Stimulated activated CD4-positive, alpha-beta T cell treated with anti-CD3 and anti-CD28 coated beads, Interleukin-4, amount 100 ng/mL, for 24 hours (primary cell): ENCODE measurements around the gene PRSS33.

Source experiments
- DNase-seq: peaks from one replicate; pipeline ENCODE4 v3.0.0-alpha.2; 2020

PRSS33 gene

DNA sequence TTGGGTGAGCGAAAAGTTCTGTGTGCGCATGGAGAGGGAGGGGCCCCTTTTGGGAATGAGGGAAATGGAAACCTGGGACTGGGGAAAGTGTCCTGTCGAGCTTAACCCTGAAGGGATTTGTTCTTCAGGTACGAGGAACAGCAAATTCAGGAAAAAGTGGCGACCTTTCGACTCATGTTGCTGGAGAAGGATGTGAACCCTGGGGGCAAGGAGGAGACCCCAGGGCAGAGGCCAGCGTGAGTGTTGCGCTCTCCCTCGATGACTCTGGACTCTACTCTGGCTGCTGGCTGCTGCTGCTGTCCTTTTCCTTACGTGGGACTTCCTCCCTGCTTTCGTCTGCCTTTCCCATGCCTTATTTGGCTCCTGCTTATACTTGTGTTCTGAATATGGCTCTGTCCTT is 30.0 kb downstream of the PRSS33 start:
- DNase-seq: no peak

DNA sequence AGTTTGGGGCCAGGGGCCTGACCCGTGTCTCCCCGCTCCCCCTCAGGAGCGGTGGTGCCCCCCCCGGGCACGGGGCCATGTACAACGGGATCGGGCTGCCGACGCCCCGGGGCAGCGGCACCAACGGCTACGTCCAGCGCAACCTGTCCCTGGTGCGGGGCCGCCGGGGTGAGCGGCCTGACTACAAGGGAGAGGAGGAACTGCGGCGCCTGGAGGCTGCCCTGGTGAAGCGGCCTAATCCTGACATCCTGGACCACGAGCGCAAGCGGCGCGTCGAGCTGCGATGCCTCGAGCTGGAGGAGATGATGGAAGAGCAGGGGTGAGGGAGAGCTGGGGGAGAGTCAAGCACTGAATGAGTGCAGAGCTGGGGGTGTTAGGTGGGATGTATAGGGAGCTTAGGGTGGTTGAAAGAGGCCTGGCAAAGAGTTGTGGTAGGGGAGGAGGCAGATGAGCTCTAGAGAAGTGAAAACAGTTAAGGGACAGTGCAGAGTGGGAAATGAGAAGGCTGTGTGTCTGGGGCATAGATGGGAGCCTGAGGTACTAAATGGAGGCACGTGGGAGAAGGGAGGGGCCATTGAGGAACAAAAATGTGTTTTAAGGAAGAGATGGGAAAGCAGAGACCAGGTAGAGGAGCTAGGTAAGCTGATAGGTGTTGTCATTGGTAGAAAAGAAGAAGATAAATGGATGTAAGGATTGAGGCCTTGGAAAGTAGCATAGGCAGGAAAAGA is 30.9 kb downstream of the PRSS33 start:
- no peak for DNase-seq

DNA sequence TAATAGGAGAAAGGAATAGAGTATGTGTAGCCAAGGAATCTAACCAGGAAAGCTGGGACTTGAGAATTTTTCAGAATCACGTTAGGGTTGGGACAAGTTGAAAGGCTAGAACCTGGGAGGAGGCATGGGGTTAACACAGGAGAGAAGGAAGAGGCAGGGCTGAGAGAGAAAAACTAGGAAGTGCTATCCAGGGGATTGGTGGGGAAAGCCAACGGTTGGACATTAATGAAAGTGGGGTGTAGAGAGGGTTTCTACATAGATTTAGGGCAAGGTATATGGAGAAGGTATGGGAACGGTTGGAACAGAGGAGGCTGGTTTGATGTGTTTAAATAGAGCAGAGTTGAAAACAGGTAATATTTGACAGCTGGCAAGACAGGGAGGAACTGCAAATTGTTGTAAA is 32.2 kb downstream of the PRSS33 start:
- DNase-seq: no peak

DNA sequence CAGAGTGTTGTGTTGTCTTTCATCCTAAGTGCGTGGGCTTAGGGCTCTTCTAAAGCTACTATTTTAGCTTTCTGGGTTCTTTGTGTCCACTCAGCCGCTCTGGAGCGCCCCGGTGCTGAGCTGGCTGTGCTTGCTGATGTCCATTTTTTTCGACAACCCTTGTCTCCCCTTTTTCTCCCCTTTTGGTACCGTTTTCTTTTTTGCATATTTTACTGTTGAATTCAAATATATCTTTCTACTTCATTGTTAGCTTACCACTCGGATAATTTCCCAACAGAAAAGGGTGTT is 33.7 kb downstream of the PRSS33 start:
- DNase-seq: no peak

DNA sequence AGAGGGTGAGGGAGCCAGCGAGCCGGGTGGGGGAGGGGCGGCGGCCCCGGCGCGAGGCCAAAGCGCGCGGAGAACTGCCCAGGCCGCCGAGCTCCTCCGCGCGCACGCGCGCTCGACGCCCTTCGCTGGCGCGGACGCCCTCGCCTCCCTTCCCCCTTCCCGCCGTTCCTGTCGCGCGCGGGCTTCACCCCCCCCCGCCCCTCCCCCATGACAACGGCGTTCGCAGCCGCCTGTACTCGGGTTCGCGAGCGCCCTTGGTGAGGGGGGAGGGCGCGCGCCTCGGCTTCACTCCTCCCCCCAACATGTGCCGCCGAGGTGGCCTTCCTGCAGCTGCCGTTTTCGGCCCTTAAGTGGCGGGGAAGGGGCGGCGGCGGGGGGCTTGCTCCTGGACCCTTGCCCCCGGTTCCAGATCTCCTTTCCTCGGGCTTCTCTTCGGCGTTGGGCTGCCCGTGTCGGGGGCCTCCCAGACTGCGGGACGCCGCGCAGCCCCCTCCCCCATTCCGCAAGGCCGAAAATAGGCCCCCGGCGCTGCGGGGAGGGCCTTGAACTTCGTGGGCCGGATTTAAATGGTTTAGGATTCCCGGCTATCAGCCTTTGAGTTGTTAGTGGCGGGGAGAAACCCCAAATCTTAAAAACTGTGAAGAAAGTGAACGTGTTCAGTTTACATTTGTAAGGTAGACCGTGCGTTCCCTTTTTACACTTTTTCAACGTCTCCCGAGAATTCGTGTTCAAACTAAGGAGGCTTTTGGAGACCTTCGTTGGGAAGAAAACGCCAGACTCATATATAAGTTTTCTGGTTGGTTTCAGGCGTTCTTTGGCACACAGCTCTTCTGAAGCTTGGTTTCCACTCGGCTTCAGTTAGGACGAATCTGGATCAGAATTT is 34.3 kb downstream of the PRSS33 start:
- DNase-seq: peak; percentile 64

DNA sequence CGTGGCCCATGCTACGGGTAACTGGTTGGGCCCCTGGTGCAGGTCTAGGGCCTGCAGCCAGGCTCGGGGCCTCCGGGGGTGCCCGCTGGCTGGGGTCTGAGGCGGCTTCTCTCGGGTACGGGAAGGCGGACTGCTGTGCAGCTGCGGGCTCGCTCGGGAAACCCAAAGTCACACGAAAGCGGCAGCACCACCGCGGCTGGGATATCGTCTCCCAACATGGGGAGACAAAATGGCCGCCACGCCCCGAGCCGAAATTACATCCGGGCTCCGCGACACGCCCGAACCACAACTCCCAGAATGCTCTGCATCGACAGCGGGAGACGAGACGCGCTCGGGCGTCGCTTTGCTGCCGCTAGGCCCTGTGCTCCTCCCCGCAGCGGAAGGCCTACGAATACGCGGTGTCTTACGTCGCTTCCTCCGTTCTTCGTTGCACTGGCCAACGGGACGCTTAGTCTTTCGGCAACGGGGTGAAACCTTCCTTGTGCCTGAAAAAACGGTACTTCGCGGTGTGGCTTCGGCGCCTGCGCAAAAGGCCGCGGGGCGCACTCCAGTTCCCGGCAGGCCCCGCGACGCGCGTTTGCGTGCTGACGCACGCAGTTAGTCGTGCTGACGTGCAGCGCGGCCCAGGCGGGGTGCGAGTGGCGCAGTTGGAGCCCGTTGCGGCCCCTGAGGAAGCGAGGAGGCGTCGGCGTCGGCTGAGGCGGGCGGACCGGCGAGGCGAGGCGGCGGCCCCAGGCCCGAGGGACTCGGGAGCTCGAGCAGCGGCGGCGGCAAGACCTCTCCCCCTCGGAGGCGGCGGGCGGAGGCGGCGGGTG is 35.1 kb downstream of the PRSS33 start, which contains the start of gene SRRM2:
SRRM2 (plus strand) TSS at position 604 of the 815 bp plus-strand sequence. CDS start 3,727 bp downstream, outside the sequence.
- DNase-seq: peak; percentile 94

DNA sequence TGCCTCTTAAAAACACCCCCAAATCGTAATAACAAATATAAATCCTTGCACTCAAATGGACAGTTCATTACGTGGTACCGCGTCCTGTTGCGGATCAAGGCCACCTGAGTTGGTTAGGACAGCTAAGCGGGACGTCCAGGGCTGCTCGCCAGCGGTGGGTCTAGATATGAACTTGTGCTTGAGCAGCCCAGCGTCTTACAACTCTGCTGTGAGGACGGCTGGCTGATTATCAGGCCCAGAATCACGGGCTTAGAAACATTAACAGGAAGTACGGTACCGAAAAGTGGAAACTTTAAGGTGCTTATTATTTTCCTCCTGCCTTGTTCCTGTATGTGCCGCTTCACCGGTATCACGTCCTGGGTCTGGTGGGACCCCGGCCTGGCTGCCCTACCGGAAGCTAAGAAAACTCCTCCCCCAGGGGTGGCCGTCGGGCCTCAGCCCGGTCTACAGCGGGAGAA is 35.8 kb downstream of the PRSS33 start:
- no peak for DNase-seq

DNA sequence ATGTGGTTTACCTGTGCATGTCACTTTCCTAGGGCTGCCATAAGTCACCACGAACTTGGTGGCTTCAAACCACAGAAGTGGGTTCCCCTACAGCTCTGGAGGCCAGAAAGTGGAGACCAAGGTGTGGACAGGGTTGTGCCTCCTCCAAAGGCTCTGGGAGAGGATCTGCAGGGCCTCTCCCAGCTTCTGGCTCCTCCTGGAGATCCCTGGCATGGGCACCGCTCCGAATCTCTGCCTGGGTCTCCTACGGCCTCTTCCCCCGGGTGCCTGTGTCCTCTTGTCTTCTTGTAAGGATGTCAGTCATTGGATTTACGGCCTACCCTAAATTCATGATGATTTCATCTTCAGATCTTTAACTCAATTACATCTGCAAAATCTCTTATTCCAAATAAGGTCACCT is 37.4 kb downstream of the PRSS33 start:
- DNase-seq: no peak

DNA sequence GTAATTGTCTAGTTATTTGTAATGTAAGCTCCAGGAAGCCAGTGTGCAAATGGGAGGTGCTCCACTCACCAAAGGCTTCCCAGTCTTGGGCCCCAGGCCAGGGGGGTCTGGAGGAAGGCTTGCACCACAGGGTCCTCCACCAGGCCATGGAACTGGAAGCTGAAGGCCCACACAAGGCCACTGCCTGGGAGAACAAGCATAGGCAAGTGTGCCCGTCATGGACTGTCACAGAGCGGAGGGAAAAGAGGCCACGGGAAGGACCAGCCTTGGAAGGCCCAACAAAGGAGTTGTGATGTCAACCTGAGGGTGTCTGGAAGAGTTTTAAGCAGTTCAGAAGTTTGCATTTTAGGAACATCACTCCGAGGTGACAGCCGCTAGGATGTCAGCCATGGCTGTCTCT is 37.9 kb downstream of the PRSS33 start:
- no peak for DNase-seq

DNA sequence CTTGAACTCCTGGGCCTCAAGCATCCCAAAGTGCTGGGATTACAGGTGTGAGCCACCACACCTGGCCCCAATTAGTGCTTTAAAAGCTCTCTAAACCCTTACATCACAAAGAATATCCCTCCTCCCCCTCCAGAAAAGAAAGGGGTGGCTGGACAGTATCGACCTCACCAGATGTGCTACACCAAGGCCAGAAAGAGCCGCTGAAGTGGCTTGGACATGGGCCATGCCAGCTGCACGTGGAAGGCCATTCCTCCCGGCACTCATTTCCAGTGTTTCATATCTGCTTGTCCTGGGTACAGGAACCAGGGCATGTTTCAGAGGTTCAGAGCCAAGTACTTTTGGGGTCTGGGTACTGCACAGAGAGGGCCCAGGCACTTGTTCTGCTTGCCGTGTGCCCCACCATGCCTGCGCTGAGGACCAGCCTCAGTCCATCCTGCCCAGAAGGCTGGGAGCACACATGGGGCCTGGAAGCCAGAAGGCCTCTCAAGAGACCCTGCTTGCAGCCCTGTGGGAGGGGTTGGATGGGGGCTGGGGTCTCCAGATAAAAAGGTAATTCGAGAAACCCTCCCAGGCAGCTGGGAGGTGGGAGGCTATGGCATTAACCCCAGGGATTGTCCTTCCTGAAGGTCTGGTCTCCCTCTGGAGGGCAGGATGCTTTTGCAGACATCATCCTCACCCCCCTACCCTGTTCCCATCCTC is 38.5 kb downstream of the PRSS33 start:
- DNase-seq: no peak

DNA sequence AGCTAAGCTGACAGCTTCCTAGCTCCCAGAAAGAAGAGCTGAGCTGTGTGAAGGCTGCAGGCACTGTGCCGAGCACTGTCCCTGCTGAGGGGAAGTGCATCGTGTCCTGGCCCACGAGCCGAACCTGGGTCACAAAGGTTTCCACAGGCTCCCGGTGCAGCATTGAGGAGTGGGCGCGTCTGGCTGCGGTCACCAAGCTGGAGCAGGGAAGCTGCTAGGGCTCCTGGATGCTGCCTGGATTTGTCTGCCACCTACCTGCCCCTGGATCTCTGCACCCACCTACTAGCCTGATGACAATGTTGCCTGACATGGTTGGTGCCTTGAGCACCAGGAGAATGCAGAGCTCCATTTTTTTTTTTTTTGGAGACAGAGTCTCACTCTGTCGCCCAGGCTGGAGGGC is 41.4 kb downstream of the PRSS33 start:
- DNase-seq: no peak

DNA sequence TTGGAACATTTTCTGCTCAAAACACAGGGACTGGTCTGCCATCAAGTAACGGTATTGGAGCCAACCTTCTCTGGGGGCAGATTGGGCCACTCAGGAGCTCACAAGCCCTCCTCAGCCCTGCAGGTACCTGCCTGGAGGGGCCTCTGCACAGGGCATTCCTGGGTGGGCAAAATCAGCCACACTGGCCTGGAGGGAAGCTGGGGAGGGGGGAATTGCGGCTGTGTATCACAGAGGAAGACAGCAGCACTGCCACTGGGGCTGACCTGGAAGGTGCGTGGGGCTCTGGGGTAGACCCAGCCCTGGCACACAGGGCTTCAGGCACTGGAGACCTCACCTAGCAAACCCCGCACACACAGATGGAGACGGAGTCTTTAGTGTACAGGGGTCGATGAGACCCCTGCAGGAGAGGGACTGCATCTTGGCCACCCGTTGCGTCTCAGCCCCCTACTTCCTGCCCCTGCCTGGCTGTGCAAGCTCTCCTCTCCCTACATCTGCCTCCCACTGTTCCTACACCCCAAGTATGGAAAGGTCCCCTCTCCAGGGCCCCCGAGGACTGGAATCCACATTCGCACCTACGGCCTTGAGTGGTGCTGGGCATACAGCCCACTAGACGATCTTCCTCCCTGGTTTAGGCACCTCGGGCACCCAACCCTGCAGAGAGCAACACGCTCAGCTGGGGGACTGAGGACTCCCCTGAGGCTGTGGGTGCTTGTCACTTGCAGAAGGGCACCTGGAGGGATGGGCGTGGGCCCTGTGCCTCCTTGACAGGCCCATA is 42.1 kb downstream of the PRSS33 start:
- no peak for DNase-seq

DNA sequence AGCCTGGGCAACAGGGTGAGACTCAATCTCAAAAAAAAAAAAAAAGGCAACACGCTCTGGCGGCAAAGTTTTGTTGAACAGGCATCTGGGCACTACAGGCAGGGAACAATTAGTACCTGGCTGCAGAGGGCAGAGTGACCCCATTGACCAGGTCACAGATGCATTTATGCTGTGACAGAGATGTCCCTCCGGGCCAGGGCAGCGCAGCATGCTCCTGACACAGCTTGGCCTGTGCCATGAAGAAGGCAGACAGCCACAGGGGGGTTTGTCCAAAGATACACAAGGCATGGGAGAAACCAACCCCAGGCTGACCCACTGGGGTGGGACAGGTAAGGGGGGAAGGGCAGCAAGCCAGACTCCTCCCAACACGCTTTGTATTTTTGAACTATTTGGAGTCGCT is 42.6 kb downstream of the PRSS33 start:
- DNase-seq: no peak

DNA sequence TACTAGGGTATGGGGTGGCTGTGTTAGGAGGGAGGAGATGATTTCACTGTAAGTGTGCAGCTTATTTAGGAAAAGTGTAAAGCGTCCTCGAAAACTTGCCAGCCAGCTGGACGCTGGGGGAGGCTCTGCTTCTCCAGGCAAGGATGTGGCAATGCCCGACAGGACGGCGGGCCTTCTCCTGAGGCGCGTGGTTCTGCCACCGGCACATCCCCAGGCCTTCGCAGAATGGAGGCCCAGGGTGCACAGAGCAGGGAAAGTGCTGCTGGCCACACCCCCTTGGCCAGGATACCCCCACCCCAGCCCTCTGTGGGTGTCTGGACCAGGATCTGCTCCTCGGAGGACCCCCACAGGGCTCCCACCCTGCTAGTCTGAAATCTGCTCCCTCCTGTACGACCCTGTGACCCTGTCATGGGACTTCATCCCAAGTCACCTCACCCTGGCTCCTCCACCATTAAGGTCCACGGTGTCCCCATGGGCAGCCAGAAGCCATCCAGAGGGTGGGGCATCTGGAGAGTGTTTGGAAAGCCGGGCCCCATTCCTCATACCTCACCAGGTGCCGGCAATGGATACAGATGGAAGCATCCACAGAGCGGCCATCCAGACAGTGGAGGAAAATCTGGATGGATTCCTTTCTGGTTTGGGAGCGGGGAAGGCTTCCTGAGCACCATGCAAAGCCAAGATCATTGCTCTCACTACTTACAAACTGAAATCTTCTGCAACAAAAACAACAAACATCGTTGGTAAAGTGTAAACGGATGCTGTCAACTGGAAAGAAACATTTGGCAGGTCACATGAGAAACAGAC is 44.2 kb downstream of the PRSS33 start:
- DNase-seq: no peak

DNA sequence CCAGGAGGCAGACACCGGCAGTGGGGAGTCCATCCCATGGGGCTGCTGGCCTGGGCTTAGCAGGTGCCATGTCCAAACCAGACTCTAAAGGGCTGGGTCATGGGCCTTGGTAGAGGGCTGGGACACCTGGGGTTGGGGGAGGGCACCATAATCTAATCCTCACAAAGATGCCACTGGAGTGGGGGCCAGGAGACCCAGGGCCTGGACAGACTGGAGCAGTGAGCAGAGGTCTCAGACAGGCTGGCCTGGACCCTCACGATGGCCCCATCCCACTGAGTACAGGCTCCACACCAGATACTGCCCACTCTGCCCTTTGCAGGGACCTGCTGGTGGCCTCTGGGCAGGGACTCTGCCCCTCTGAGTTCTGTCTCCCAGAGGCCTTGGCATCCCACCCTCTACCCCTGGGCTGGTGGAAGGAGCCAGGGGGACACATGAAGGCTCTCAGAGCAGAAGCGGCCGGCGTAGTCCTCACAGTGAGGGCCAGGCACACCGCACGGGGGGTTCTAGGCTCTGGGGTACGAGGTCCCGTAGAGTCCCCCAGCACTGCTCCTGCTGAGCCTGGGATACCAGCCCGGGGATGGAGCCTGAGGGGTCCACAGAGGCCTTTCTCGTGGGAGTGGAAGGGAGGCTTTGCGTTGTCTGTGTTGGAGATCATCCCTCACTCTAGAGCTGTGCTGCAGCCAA is 44.9 kb downstream of the PRSS33 start:
- DNase-seq: no peak

DNA sequence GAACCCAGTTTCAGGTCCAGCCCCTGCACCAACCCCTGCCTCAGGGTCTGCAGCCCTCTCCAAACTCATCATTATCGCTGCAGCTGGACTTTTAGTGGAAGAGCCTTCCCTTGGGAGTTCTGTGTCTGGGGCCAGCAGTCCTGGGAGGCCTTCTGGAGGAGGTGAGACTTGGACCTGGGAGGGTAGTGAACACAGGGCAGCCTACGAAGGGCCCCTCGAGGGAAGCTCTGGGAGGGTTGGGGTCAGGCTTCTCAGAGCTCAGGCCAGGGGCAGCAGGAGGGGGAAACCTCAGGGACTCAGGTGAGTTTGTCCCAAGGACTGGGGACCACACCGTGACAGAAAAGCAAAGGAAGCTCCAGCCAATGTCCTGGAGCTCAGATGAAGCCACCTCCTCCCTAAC is 46.2 kb downstream of the PRSS33 start:
- DNase-seq: no peak

DNA sequence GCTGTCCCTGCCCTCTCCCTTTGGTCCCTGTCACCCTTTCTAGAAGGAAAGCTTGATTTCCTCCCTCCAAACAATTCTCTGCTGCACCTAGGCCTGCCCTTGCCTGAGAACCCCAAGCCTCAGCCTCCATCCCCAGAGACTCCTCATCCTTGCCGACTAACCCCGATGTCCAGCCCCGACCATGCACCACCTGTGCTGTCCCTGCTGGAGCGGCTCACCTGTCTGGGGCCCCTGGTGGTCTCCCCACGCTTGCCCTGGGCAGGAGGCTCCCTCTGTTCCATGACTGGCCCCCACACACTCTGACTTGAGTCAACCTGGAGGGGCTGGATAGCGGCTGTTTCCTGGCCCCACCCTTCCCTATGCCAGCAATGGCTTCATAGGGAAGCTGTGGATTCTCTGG is 46.9 kb downstream of the PRSS33 start:
- DNase-seq: no peak

DNA sequence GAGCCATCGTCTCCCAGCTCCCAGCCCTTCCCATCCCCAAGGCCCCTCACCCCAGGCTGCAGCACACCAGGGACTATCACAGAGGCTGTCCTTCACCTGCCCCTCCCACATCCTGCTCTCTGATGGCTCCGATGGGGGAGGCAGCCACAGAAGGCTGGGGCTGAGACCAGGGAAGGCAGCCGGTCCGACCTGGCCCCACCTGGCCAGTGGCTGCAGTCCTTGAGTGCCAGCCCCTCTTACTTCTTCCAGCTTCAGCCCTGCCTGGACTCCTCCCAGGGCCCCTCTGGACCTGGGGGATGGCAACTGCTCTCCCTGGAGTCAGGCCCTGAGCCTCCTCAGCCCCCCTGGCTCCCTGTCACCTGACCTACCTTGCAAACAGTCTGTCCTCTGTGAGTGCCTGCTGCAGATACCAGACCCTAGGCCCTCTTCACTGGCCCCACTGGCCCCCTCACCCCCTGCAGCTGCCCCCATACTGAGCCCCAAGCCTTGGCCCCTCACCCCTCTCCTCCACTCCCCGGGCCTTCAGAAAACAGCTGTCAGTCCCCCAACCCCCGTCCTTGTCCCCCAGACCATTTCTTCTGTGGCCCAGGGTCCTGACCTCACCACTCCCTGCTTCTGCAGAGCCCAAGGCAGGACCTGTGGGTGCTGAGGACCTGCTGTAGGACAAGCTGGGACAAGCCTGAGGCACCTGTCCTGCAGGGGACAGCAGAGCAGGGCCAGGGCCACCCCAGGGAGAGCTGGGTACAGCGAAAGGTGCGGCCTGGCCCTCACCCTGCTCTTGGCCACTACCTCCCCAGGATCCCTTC is 47.5 kb downstream of the PRSS33 start:
- no peak for DNase-seq

DNA sequence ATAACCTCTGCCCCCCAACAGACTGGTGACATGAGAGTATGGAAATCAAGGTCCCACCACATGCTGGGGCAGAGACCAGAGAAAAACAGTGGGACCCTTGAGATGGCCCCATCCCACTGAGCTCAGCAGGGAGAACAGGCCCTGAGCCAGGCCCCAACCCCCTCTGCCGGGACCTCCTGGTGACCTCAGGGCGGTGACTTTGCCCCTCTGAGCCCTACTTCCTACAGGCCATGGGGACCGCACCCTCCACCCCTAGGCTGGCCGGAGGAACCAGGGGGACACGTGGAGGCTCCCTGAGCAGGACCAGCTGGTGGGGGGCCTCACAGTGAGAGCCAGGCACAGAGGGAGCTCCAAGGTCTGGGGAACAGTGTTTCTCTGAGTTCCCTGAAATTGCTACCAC is 48.7 kb downstream of the PRSS33 start:
- no peak for DNase-seq
